NCI-H128 (cell line): ENCODE data around the gene SLC27A4.

Experiments used
- DNase-seq: peaks from one replicate; lab custom pipeline; 2025; ENCODE audit not compliant: unreplicated experiment; lab: John Stamatoyannopoulos, UW

SLC27A4 gene

DNA sequence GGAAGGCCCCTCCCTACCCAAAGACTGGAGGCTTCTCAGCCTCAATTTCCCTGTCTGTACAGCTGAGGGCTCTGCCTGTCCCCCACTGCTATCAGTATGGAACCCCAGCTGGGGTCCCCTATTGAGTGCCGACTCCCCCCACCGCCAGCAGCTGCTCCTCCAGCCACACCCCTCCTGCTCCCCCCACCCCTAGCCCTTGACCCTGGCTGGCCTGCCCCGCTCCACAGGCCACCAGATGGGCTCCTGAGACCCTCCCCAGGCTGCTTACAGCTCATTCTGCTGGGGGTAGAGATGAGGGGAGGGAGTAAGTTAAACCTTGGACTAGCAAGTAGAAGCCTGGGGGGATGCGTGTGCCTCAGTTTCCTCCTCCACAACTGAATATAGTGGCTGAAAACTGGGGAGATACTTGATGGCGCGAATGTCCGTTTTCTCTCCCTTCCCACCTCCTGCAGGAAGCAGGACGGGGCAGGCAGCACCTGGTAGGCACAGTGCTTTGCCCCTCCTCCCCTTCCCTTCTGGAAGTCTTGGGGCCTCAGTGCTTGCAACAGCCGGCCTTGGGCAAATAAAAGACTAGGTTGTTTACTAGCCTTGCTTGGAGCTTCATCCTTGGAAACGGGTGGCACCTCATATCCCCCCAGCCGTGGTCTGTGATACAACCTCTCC is 50.0 kb downstream of the SLC27A4 start:
- DNase-seq, result no peak

DNA sequence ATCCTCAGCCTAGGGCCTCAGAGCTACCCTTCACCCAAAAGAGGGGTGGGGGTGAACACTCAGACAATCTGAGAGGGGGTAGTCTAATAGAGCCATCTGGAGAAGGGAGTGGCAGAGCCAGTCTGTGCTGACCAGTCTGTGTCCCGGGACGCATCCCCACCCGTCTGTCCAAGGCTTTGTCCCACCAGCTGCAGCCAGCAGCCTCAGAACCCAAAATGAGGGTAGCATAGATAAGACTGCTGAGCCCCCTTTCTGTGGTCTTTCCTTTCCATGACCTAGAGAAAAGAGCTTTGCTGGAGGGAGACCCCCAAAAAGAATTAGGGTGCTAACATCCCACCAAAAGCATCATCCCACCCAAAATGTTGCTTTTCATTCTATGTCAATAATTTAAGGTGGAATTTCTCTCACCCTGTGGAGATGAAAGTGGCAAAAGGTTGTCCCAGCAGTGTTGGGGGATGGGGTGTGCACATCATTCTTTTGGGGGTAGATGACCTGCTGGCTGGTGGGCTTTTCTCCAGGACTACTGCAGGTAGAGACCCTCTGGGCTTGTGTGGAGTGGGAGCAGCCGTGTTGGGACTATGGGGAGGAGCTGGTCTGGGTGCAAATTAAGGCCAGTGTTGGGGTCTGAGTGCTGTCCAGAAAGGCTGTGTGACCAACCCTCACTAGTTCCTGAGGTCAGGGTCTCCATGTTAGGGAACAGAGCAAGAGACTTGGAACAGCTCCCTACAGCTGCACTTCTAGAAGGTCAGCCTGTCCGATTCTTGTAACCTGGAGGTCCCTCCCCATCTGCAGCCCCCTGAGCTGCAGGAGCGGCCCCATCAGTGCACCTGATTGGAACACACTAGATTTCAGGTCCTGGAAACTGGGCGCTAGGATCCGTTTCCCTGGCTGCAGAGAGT is 50.7 kb downstream of the SLC27A4 start:
- DNase-seq, result no peak

DNA sequence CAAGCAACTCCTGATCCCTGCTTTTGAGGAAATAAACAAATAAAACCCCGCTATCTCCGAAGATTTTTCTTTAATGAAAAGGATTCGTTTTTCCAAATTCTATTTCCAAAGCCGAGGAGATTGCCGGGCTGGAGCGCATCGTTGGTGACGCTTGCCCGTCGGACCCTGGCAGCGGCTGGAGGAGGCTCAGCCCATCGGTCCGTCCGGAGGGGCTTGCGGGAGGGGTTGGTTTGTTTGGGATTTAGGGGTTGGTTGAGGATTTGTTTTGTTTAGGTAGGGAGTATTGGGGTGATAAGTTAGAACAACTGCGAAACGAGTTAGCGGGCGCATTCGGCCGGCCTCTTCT is 51.6 kb downstream of the SLC27A4 start:
- no peak for DNase-seq

DNA sequence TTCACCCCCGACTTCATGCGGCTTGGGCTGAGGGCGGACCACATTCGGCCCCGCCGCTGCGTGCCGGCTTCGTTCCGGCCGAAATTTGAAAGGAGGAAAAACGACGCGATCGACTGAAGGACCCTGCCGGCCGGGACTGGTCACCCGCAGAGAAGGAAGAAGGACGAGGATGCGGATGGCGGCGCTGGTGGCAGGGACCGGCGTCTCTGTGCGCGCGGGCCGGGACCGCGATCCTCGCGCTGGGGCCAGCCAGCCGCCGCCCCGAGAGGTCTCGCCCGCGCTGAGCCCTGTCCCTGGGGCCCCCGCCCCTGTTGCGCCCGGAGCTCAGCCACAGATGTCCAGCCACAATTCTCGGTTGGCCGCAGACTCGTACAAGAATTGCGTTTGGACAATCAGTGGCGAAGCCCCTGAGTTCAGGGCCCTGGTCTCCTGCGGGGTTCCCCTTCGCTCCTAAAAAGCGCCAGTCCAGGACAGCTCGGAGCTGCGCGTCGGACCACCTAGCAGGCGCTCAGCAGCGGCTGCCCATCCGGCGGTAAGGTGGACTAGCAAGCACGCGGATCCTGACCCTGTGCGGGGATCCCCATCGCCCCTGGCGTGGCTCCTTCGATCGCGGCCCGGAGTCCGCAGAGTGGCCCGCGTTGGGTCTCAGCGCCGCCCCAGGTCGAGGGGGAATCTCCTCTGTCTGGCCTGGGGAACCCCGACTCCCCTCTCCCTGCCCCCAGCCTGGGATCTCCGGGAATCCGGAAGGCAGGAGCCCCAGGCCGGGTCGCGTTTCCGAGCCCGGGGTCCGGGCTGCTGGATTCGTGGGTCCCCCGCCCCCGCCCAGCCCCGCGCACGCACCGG is 52.2 kb downstream of the SLC27A4 start:
- DNase-seq, result no peak

DNA sequence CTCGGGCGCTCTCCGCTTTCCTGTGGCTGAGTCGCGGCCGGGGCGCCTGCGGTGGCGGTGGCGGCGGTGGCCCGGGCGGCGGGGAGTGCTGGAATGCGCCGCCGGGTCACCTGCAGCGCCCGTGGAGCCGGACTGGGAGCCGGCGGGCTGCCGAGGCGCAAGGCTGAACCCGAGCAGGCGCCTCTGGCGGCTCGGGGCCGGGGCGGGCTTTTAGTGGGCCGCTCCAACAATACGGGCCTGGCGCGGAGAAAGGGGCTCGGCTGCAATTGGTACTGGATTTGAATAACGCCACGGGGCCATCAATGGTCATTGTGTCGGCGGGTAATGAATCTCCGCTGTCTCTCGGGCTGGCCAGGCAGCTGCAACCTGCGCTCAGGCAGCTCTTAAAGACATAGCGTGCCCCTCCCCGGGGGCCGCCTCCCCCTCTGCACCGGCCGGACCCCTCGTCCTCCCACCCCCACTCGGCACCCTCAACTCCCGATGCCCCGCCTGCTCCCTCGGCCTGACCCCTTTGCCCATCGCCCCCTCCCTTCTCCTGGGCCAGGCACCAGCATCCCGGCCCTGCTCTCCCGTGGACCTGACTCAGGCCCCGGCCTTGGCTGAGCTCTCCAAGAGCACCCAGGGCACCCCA is 52.9 kb downstream of the SLC27A4 start:
- DNase-seq, result no peak

DNA sequence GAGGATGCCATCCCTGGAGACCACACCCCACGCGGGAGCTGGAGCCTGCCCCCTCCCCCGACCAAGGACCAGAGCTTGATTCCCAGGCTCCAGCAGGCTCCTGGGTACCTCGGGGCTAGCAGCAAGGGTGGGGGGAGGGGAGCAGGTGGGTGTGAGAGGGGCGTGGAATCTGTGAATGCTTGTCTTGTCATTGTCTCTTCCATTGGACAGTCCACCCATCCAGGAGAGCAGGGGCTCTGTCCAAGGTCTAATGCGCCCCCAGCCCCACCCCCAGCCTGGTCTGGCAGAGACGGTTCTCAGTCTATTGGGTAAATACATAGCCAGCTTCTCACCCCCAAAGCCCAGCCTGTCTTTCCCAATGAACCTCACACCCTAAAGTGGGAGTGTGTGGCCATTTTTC is 53.6 kb downstream of the SLC27A4 start:
- DNase-seq, result no peak

DNA sequence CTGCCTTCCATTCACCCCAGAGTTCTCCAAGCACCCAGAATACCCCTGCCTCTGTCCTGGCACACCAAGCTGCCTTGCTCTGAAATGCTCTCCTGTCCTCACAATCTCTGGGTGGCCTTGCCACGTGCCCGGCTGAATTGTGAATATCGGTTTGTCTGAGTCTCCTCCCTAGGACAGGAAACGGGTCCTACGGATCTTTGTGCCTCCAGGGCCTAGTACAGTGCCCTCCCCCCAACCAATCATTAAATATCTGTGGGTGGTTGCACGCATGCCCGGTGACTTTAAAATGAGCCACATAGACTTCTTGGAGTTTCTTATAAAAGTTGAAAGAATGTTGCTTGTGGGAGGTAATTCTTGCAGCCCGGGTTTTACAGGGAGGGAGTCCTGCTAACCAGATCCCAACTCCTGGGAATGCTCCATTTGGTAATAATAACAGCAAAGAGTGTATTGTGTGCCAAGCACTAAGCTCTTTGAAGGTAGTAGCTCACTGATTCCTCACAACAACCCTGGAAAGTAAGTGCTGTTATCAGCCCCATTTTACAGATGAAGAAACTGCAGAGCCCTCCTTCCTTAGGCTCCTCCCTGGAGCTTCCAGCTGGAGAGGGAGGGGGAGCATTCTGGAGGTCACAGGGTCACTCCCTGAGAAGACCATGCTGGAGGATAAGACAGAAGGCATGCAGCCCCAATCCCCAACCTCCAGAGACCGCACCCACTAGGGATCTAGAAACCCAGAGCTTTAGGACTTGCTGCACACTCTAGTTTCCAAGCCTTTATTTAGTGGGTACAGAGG is 54.2 kb downstream of the SLC27A4 start:
- no peak for DNase-seq

DNA sequence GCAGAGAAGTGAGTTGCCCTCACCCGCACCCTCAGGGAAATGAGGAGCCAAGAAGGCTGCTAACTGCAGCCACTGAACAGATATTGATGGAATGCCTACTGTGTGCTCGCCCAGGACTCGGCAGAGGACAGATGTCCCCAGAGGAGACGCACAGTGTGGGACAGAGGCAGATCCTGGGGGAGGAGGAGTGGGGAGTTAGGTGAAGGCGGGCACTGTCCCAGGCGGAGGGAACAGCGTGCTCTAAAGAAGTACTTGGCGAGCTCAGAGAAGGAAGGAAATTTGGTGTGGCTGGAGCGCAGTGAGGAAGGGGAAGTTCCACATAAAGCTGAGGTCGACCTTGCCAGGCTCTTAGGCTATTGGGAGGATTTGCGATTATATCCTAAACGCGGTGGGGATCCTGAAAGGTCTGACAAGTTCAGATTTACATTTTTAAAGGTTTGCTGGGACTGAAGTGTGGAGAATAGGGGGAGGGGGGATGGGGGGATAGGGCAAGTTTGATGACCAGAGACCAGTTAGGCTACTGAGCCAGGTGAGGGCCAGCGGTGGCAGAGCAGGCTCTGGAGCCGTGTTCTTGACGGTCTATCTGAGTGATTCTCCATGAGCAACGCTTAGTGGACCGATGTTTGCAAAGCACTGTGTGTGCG is 56.8 kb downstream of the SLC27A4 start:
- no peak for DNase-seq

DNA sequence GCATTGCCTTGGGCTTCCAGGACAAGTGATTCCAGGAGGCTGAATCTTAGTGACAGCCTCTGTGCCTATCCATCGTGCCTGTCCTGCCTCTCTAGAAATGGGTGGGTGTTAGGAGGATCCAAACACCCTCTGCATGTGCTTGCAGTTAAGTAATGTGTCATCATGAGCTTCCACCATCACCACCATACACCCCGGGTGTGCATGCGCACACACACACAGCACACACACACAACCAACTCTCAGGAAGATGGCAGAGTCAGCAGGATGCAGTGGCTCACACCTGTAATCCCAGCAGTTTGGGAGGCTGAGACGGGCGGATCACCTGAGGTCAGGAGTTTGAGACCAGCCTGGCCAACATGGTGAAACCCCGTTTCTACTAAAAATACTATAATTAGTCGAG is 57.5 kb downstream of the SLC27A4 start:
- no peak for DNase-seq

DNA sequence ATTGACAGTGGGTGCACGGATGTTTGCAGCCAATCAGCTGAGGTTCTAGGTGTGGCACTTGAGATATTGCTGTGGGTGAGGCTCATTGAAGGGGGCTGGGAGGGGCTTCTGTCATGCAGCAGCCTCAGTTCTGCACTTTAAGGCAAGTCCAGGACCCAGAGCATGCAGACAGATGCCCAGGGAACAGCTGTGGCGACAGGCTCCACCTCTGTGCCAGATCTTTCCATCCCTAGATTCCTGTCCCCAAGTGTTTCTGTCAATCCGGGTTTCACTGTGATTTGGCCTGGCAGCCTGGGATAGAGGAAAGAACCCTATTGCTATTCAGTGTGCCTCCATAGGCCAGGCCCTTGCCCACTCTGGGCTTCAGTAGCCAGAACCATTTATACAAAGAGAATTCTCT is 59.5 kb downstream of the SLC27A4 start:
- no peak for DNase-seq

DNA sequence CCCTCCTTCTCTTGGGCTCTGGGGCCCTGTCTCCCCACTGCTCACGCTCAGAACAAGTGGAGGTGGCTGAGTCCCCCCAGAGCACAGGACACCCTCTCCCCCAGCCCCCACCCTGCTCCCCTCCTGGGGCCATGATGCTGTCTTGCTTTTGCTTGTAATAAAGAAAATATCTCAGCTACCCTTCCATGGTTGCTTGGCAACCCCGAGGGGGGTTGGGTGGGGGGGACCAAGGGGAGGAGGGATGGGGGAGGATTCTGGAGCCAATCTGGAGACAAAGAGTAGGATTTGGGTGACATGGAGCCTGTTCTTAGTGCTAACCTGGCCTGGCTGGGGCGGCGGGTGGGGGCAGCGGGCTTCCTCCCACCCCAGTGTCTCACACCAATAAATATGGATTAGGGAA is 64.2 kb downstream of the SLC27A4 start:
- DNase-seq, result no peak

DNA sequence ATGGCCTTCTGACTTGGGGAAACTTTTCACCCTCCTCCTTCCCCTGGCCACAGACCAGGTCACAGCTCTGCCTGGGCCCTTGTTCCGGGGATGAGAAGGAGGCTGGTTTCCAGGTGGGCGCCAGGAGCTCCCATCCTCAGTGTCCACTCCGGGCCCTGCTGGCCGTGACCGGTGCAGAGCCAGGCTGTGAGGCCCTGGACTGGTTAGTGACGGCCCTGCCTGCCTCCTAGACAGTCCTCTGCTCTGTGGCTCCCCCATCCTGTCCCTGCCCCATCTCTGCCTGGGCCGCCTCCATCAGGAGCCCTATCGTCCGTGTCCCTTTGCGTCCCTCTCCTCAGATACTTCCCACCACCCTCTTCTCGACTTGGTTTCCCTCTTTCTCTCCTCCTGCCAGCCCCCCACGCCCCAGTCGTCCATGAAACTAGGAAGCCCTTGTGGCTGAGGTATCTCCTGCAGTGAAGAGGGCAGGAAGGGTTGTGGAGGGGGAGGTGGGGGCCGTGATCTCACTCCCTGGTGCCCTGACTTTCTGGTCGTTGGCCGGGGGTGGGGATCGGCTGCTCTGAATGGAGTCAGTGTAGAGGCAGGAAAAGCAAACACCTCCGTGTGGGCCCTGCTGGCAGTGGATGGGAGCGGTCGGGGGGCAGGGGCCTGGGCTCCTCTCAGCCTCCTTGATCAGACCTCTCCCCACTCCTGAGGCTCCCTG is 64.9 kb downstream of the SLC27A4 start:
- DNase-seq, result no peak

DNA sequence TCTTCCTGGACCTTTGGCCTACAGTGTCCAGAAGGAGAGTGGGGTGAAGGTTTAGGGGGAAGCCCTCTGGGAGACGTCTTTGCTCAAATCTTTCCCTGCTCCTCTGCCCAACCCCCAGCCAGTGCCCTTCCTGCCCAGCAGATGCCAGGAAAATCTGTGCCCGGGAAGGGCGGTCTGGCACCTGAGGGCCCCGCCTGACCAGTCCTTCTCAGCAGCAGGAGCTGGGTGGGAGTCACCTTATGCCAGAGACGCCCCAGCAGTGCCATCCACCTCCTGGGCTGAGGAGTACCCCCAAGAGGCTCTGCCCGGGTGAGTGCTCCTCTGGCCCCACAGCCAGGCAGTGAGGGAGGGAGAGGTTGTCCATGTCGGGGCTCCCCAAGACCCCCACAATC is 65.4 kb downstream of the SLC27A4 start:
- no peak for DNase-seq

DNA sequence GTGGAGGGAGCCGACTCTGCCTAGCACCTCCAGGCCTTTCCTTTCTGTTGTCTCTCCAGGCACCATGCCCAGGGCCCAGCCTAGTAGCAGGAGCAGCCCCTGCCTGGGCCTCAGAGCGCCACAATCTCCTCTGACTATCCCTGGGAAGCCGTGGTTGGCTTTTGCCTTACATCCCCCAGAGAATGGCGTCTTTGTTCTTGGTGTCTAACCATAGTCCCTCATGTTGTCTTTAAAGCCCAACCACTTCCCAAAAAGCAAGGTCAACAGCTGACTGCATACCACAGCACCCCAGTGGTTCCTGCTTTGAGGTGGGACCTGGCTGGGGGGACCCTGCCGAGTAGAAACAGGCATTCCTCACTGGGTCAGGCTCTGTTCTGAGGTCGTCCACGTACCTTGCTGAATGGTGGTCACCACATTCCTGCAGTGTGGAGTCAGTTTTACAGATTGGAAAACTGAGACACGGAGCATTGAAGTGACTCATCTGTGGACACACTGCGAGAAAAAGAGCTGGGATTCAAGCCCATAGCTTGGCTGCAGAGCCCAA is 66.6 kb downstream of the SLC27A4 start:
- no peak for DNase-seq

DNA sequence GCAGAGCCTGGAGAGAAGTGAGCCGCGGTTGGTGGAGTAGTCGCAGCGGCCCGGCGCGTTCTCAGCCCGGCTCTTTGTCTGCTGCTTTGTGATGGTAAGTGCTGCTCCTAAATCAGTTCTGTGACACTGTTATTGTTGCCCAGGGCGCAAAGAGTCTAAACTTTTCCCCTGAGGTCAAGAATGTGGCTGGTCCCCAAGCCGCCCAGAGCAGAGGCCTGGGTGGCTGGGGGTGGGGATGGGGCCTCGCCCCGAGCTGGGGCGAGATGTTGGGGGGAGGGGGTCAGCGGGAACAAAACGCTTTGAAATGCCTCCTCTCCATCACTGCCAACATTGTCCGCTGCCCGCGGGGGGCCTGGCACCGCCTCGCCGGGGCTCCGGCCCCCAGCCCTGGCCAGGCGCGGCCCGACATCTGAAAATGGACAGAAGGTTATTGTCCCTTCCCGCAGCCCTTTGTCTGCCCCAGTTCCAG is 68.7 kb downstream of the SLC27A4 start:
- DNase-seq, result no peak

DNA sequence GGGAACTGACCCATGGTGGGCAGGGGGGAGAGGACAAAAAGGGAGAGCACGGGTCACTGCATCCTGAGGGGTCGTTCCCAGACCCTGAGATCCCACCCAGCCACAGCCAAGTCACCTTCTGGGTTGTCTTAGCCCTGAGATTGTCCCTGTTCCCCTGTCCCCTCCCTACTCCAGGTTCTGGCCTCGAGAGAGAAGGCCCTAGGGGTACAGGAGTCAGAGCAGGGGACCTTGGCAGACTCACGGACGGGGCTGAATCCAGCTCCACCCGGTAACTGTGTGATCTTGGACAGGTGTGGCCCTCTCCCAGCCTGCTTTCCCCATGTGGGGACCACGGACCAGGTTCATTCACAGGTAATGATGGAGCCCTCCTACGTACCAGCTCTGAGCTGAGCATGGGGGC is 69.1 kb downstream of the SLC27A4 start:
- DNase-seq, result no peak

DNA sequence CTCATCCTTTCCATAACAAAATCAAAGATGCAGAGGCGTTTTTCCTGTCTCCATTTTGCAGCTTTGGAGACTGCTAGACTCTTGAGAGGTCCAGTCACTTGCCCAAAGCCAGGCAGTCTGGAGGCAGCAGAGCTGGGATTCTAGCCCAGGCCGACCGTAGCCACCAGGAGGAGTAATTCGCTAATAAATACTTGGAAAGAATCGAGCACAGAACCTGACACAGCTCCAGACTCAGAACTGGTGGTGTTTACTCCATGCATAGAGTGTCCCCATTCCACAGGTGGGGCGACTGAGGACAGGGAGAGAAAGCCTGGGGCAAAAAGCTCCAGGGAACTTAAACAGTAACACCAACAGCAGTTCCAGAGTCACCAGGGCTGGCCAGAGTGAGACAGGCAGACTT is 69.7 kb downstream of the SLC27A4 start:
- DNase-seq, result no peak
